ENCODE data around the gene KDM3A.

The KDM3A gene, protein sequence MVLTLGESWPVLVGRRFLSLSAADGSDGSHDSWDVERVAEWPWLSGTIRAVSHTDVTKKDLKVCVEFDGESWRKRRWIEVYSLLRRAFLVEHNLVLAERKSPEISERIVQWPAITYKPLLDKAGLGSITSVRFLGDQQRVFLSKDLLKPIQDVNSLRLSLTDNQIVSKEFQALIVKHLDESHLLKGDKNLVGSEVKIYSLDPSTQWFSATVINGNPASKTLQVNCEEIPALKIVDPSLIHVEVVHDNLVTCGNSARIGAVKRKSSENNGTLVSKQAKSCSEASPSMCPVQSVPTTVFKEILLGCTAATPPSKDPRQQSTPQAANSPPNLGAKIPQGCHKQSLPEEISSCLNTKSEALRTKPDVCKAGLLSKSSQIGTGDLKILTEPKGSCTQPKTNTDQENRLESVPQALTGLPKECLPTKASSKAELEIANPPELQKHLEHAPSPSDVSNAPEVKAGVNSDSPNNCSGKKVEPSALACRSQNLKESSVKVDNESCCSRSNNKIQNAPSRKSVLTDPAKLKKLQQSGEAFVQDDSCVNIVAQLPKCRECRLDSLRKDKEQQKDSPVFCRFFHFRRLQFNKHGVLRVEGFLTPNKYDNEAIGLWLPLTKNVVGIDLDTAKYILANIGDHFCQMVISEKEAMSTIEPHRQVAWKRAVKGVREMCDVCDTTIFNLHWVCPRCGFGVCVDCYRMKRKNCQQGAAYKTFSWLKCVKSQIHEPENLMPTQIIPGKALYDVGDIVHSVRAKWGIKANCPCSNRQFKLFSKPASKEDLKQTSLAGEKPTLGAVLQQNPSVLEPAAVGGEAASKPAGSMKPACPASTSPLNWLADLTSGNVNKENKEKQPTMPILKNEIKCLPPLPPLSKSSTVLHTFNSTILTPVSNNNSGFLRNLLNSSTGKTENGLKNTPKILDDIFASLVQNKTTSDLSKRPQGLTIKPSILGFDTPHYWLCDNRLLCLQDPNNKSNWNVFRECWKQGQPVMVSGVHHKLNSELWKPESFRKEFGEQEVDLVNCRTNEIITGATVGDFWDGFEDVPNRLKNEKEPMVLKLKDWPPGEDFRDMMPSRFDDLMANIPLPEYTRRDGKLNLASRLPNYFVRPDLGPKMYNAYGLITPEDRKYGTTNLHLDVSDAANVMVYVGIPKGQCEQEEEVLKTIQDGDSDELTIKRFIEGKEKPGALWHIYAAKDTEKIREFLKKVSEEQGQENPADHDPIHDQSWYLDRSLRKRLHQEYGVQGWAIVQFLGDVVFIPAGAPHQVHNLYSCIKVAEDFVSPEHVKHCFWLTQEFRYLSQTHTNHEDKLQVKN (N-terminal part only)

DNA sequence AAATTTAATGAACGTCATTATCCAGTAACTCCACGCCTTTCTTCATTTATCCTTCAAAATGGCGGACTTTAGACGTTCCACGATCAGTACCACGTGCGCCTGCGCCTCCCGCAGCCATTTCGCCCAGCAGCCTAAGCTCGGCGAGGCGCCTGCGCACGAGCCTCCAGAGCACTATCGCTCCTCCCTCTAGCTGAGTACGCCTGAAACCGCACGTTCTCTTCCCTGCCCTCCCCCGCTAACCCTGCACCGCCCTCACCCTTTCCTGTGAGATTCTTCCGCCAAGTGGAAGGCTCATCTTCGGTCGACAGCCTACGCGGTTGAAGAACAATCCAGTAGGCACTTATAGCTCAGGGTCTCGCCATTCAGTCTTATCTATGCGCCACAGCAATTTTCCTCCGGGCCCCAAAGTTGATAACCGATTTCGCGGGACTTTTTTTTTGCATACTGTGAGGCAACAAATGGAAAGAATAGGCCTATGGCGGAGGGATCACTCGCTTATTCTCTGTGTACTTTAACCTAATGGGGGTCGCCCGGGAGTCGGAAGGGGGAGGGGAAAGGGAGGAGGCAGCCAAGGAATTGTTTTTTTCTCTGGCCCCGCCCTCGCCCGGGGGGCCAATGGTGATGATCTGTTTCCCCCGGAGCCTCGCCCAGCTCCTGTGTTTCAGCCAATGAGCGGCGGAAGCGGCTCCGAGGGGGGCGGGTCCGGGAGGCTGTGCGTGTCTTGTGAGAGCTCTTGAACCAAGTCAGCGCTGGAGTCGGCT lies at the start of gene KDM3A:
KDM3A (plus strand) TSS at position 741 of the 761 bp plus-strand sequence. CDS start 677 bp downstream, outside the sequence.
- Histone ChIP-seq H3K9me3 (replicated peaks in 1 of 11) (peaks cover 34 to 45% (median 42%) of the 10 kb centered on the region in 11 experiments), H3K36me3 (peaks cover 18 to 30% (median 25%) of the 10 kb centered on the region in 11 experiments; a peak in 21 of 22 replicates), H3K4me3 (peak within 1 kb of the TSS; percentile 68 to 82 (median 77)), H3K27ac (peak within 1 kb of the TSS; percentile 91 to 99 (median 97)), H3K4me1 (peaks cover 15 to 31% (median 20%) of the 10 kb centered on the region in 10 experiments), H3K9ac (peak within 1 kb of the TSS; percentile 88 to 99 (median 94)), H3K27me3 (no peaks in the 10 kb centered on the region), H3K4me2 (peak within 1 kb of the TSS; percentile 74 to 99 (median 93)), H4K20me1 (peaks cover 10 to 38% (median 33%) of the 10 kb centered on the region in 11 experiments; a peak in 14 of 22 replicates)
- TF ChIP-seq Cebpa-rat (IDR thresholded peaks at IDR 0.05): peak in 6 of 11 experiments; percentile 19 to 67 (median 48); a peak in 6 of 22 replicates

DNA sequence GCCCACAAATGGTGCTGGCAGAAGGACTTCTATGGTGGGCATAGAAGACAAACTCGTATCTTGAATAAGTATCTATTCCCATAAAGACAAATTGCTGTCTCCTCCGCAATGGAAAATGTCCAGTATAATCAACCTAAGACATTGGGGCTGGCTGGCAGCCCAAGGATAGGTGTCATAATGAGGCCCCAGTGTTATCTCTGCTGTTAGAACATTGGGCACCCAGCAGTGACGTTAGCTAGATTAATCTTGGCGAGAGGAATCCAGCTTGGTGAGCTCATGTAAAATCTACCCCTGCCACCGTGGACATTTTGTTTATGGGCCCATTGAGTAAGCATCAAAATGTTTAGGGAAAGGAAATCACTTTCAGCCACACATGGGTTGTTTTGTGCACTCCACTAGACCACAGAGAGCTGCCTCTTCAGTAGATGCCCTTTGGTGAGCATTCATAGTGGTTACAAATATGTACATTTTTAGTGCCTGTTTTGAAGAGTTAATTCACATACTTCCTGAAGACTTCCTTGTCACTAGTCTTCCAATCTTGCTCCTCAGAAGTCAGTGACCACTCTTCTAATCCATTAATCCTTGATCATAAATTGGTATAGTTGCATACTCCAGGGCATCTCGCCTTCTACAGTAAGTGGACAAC lies 48.2 kb upstream of the KDM3A start:
- no peaks in the 10 kb centered on the region for H4K20me1 ChIP-seq
- no peaks in the 10 kb centered on the region for H3K27me3 ChIP-seq
- H3K36me3 ChIP-seq: no peaks in the 10 kb centered on the region
- no peak overlapping the region for H3K4me3 ChIP-seq
- peaks cover 10 to 15% (median 12%) of the 10 kb centered on the region in 11 experiments; a peak in 18 of 22 replicates for H3K9me3 ChIP-seq (replicated peaks in 1 of 11)
- no peak overlapping the region for H3K27ac ChIP-seq
- no peak overlapping the region for H3K9ac ChIP-seq
- TF ChIP-seq Cebpa-rat (IDR thresholded peaks at IDR 0.05): no peak
- H3K4me2 ChIP-seq: peak overlapping the region; percentile 40 to 80 (median 65); a peak in 21 of 22 replicates
- peaks cover 16 to 24% (median 19%) of the 10 kb centered on the region in 10 experiments for H3K4me1 ChIP-seq

DNA sequence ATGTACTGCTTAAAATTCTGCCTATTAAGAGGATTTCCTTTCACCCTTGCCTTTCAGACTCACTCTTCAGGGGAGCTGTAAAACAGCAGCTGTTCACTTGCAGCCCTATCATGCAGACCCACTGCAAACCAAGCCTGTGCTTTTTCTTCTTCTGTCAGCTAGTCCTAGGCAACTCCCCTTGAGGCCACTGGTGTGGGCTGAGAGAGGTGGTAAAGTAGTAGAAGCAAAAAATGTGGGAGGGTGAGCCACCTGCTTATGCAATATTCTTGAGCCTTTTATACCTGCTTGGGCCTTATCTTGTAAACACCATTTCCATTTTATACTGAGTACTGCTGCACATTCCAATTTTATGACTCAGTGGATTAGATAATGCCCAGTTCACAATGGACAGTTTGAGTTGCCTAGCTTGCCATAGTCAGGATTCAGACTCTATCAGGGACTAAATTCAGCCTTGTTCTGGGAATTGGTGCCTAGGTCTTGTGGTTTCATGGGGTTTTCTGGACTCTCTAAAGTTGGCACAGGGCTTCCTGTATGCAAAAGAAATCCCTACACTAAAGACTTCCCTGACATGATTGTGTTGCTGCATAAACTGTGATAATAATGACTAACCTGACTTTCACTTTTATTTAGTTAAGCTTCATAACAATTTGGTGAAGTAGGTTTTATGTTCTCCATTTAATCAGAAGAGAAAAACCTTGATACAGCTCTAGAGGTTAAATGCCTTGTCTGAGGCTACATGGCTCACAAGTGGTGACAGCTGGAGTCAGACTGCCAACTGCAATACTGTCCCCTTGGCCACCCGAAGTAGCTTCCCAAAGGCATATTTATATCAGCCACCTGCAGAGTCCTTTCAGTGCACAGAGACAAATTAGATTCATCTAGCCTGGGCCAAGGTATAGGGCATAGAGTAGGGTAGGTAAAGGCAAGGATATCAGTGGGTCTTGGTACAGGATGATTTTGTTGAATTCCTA lies 47.4 kb upstream of the KDM3A start:
- Histone ChIP-seq H3K4me2 (peak overlapping the region; percentile 40 to 80 (median 65)), H3K27ac (no peak overlapping the region), H3K27me3 (no peaks in the 10 kb centered on the region), H3K4me1 (peaks cover 16 to 25% (median 20%) of the 10 kb centered on the region in 10 experiments), H3K36me3 (no peaks in the 10 kb centered on the region), H4K20me1 (no peaks in the 10 kb centered on the region), H3K9ac (no peak overlapping the region), H3K4me3 (no peak overlapping the region), H3K9me3 (replicated peaks in 1 of 11) (peaks cover 10 to 15% (median 12%) of the 10 kb centered on the region in 11 experiments; a peak in 18 of 22 replicates)
- no peak for TF ChIP-seq Cebpa-rat (IDR thresholded peaks at IDR 0.05)

DNA sequence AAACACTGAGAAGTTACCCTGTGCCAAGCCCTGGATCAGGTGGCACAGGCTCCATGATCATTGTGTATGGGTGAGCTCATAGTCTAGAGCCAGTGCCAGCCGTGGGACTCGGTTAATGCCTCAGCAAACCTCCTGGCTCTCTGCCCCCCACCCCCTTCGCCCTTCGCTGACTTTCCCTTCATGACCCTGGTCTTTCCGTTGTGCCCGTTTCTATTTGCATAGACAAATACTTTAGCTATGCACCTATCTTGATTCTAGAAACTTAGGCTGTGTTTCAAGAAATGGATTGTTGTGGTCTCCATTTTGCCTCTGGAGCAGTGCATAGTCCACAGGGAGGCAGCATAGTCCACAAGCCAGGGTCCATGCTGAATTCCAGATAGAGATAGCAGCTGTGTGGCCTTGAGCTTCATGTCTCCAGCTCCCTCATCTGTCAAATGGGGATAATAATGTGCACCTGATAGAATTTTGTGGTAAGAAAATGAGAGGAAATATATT lies 44.8 kb upstream of the KDM3A start:
- Histone ChIP-seq H3K4me2 (no peak overlapping the region), H3K4me1 (peaks cover 16 to 26% (median 21%) of the 10 kb centered on the region in 10 experiments), H3K9me3 (replicated peaks in 1 of 11) (peaks cover 10 to 15% (median 12%) of the 10 kb centered on the region in 11 experiments; a peak in 18 of 22 replicates), H3K36me3 (no peaks in the 10 kb centered on the region), H4K20me1 (no peaks in the 10 kb centered on the region), H3K27ac (no peak overlapping the region), H3K27me3 (no peaks in the 10 kb centered on the region), H3K4me3 (no peak overlapping the region), H3K9ac (no peak overlapping the region)
- TF ChIP-seq Cebpa-rat (IDR thresholded peaks at IDR 0.05): no peak

DNA sequence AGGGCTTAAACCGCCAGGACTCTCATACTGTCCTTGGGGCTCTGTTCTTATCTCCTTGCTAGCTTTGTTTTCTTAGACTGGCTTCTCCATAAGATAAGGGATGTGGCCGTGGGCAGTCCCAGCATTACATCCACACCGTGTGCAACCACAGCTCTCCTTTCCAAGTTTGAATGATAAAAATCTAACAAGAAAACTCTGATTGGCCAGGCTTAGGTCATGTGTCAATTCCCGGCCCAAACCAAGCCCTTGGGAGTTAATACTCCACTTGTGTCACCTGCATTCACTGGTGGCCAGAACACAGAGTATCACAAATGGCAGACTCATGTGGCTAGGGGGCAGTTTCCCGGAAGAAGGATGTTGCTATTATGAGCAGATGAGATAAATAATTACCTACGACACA lies 43.2 kb upstream of the KDM3A start:
- Histone ChIP-seq H3K4me2 (no peak overlapping the region), H3K4me1 (peaks cover 13 to 21% (median 15%) of the 10 kb centered on the region in 10 experiments), H3K9ac (no peak overlapping the region), H3K27me3 (no peaks in the 10 kb centered on the region), H3K36me3 (no peaks in the 10 kb centered on the region), H3K9me3 (replicated peaks in 1 of 11) (peaks cover 0 to 6% (median 0%) of the 10 kb centered on the region in 11 experiments; a peak in 1 of 22 replicates), H3K4me3 (no peak overlapping the region), H4K20me1 (no peaks in the 10 kb centered on the region), H3K27ac (no peak overlapping the region)
- no peak for TF ChIP-seq Cebpa-rat (IDR thresholded peaks at IDR 0.05)

DNA sequence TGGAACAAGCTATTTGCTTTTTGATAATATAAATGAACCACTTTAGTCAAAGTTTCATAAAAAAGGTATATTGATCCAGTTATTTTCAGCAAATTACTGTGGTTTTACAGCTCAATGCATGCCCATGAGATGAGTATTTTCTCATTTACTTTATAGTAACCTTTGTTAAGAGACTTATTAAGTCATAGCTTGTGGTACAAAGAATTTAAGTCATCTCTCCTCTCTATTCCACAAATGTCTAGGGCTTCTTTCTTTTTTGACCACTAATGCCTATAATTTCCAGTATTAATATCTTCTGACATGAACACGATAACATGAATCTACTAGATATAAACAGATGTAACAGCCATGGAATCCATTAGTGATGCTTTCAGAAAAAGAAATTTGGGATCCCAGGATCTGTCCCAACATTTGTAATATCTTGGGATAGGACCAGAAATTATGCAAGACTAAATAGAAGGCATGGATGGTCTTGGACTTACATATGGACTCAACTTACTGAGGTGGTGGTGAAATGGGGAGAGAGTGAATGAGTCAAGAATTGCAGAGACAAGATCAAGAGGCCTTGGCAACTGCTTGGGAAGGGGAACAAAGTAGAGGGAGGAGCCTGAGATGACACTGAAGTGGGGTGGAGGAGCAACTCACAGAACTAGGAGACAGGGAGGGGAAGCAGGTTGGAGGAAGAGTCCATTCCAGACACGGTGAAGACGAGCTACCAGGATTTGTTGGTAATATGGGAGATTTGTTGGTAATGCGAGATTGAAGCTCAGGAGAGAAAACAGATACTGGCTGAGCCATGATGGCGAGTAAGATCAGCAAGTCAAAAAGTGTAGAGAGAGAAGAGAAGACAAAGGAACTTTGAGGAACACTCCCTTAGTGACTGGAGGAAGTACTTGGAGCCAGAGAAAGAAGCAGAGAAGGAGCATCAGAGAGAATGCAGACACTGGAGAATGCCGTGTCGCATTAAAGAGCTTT lies 42.4 kb upstream of the KDM3A start:
- no peak overlapping the region for H3K4me3 ChIP-seq
- no peak overlapping the region for H3K9ac ChIP-seq
- no peak for TF ChIP-seq Cebpa-rat (IDR thresholded peaks at IDR 0.05)
- H3K9me3 ChIP-seq (replicated peaks in 1 of 11): peaks cover 0 to 6% (median 0%) of the 10 kb centered on the region in 11 experiments; a peak in 1 of 22 replicates
- no peaks in the 10 kb centered on the region for H3K36me3 ChIP-seq
- no peak overlapping the region for H3K4me2 ChIP-seq
- H4K20me1 ChIP-seq: no peaks in the 10 kb centered on the region
- no peaks in the 10 kb centered on the region for H3K27me3 ChIP-seq
- peaks cover 5 to 13% (median 7%) of the 10 kb centered on the region in 10 experiments for H3K4me1 ChIP-seq
- H3K27ac ChIP-seq: no peak overlapping the region
